ENCODE measurements around the gene ZRANB2. TPM values are rescaled to one million over a fixed set of nuclear protein-coding genes. Genes with fewer than 3 reads are reported as not detected.

ZRANB2 gene
- total RNA-seq, 4 donors from 2014 or later = 30.3 to 115 (median 57.8) TPM

GRCh38 chr1:71044833-71045232 lies 36.0 kb downstream of the ZRANB2 start:
- Histone ChIP-seq H3K4me3 (no peak overlapping the region), H3K4me1 (peaks cover 0 to 31% (median 0%) of the 10 kb centered on the region in 3 donors), H3K27me3 (peaks cover 30% of the 10 kb centered on the region), H3K9me3 (no peaks in the 10 kb centered on the region), H3K27ac (no peak overlapping the region), H3K36me3 (no peaks in the 10 kb centered on the region)
- TF ChIP-seq POLR2AphosphoS5 (IDR thresholded peaks at IDR 0.05) = no peak
- no peak for TF ChIP-seq POLR2A (IDR thresholded peaks at IDR 0.05)
- no peak for TF ChIP-seq CTCF (IDR thresholded peaks at IDR 0.05)
- TF ChIP-seq EP300 (IDR thresholded peaks at IDR 0.05) = no peak
- no peak for ATAC-seq
- WGBS, 2 donors (ENCODE audit: low coverage in 1 of 2) = 80 to 87% methylated on average over 1 of the region's 1 CpG

- TF ChIP-seq POLR2AphosphoS5 (IDR thresholded peaks at IDR 0.05) = no peak
- no peak for TF ChIP-seq CTCF (IDR thresholded peaks at IDR 0.05)
- TF ChIP-seq EP300 (IDR thresholded peaks at IDR 0.05) = no peak
- TF ChIP-seq POLR2A (IDR thresholded peaks at IDR 0.05) = no peak
- ATAC-seq = no peak
- Histone ChIP-seq H3K4me1 (peaks cover 0 to 27% (median 0%) of the 10 kb centered on the region in 3 donors), H3K27me3 (peaks cover 26% of the 10 kb centered on the region), H3K36me3 (no peaks in the 10 kb centered on the region), H3K4me3 (no peak overlapping the region), H3K27ac (peak overlapping the region in 1 of 4 donors; percentile 26), H3K9me3 (no peaks in the 10 kb centered on the region)
These were observed 37.8 kb downstream of the ZRANB2 start for GRCh38 chr1:71043065-71043464.

DNA sequence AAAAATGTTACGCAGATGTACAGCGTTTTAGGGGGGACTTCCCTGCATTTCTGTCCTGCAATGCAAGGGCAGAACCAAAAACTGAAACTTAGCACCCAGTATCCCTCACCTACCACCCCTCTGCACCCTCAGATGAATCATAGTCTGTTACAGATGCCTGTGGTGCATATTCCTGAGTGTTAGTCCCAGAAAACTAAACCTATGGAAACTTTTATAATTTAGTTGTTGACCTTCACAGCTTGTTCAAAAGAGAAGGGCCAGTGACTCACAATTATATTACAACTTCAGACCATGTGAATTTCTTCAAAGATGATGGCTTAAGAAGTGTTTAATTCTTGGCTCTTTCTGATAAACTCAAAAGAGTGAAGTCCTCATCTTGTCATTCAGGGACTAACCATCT lies 39.0 kb downstream of the ZRANB2 start:
- Histone ChIP-seq H3K4me3 (no peak overlapping the region), H3K9me3 (no peaks in the 10 kb centered on the region), H3K27me3 (peaks cover 14% of the 10 kb centered on the region), H3K36me3 (no peaks in the 10 kb centered on the region), H3K27ac (peak overlapping the region in 2 of 4 donors; percentile 21 to 26), H3K4me1 (peaks cover 0 to 15% (median 0%) of the 10 kb centered on the region in 3 donors)
- TF ChIP-seq CTCF (IDR thresholded peaks at IDR 0.05) = no peak
- no peak for TF ChIP-seq POLR2AphosphoS5 (IDR thresholded peaks at IDR 0.05)
- TF ChIP-seq POLR2A (IDR thresholded peaks at IDR 0.05) = no peak
- no peak for TF ChIP-seq EP300 (IDR thresholded peaks at IDR 0.05)
- ATAC-seq = no peak
- WGBS, 2 donors (ENCODE audit: low coverage in 1 of 2) = 28 to 34% methylated on average over 2 of the region's 2 CpGs

- TF ChIP-seq POLR2AphosphoS5 (IDR thresholded peaks at IDR 0.05) = no peak
- ATAC-seq = no peak
- Histone ChIP-seq H3K27me3 (peaks cover 7% of the 10 kb centered on the region), H3K4me1 (peaks cover 0 to 10% (median 0%) of the 10 kb centered on the region in 3 donors), H3K4me3 (no peak overlapping the region), H3K27ac (no peak overlapping the region), H3K9me3 (no peaks in the 10 kb centered on the region), H3K36me3 (no peaks in the 10 kb centered on the region)
These were observed 41.1 kb downstream of the ZRANB2 start for GRCh38 chr1:71039661-71040262.

DNA sequence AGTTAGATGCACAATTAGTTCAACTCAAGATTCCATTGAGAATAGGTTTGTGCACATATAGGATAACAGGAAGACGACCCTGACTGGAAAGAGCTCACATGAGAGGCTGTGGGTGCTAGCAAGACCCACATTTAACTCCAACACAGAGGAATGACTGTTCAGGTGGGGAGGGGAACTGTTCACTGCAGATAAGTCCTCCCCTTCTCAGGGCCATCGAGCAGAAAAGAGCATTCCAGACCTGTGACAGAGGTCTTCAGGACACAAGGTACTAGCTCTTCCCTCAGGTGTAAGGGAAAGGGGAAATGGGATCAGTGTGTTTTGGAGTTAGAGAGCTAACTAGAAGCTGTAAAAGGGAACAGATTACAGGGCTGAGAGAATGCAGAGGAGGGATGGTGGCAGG lies 41.9 kb downstream of the ZRANB2 start:
- WGBS, 2 donors (ENCODE audit: low coverage in 1 of 2) = 82 to 100% methylated on average over 1 to 2 of the region's 2 CpGs
- H3K27me3 ChIP-seq = peaks cover 4% of the 10 kb centered on the region
- ATAC-seq = no peak
- TF ChIP-seq POLR2A (IDR thresholded peaks at IDR 0.05) (no peak), CTCF (IDR thresholded peaks at IDR 0.05) (no peak), EP300 (IDR thresholded peaks at IDR 0.05) (no peak), POLR2AphosphoS5 (IDR thresholded peaks at IDR 0.05) (no peak)
- H3K4me3 ChIP-seq = no peak overlapping the region
- H3K27ac ChIP-seq = no peak overlapping the region
- H3K4me1 ChIP-seq = peaks cover 0 to 10% (median 0%) of the 10 kb centered on the region in 3 donors
- no peaks in the 10 kb centered on the region for H3K9me3 ChIP-seq
- no peaks in the 10 kb centered on the region for H3K36me3 ChIP-seq
